Mesothelial cell of epicardium (in vitro differentiated cells): Measurements from ENCODE around the gene BICD2. TPM values are rescaled to one million over a fixed set of nuclear protein-coding genes. Genes with fewer than 3 reads are reported as not detected.

Source experiments
- DNase-seq, 2 experiments: peaks; one replicate each; pipeline ENCODE4 v3.0.0; 2021; ENCODE audit warnings: low spot score in 2 of 2; ENCODE audit not compliant: unreplicated experiment in 2 of 2
- H3K27ac Mint-ChIP-seq: 2 replicates; pipeline ENCODE4 v1.8.0; 2021; ENCODE audit warnings: mixed read lengths
- H3K27me3 Mint-ChIP-seq: 2 replicates; pipeline ENCODE4 v1.8.0; 2021; ENCODE audit warnings: low read depth, mixed read lengths
- H3K36me3 Mint-ChIP-seq: 2 replicates; pipeline ENCODE4 v1.8.0; 2021; ENCODE audit warnings: mixed read lengths
- H3K4me1 Mint-ChIP-seq: 2 replicates; pipeline ENCODE4 v1.8.0; 2021; ENCODE audit warnings: mixed read lengths
- H3K4me3 Mint-ChIP-seq: 2 replicates; pipeline ENCODE4 v1.8.0; 2021; ENCODE audit warnings: mild to moderate bottlenecking, moderate library complexity, mixed read lengths
- H3K9me3 Mint-ChIP-seq: 2 replicates; pipeline ENCODE4 v1.8.0; 2021; ENCODE audit warnings: mixed read lengths
- total RNA-seq: library from RNA; stranded (reverse); gene quantifications from 3 replicates; pipeline ENCODE4 v1.2.1, GENCODE V29; 2021
- TF ChIP-seq, protein P1 (sequence below): fragments of 200-600 bp; sonication (generic); IDR thresholded peaks from one replicate; pipeline ENCODE4 v1.5.0; 2021; ENCODE audit warnings: antibody characterized with exemption; ENCODE audit not compliant: unreplicated experiment

BICD2 gene
- total RNA-seq, 1 donor from 2014 or later: 30.2 TPM

DNA sequence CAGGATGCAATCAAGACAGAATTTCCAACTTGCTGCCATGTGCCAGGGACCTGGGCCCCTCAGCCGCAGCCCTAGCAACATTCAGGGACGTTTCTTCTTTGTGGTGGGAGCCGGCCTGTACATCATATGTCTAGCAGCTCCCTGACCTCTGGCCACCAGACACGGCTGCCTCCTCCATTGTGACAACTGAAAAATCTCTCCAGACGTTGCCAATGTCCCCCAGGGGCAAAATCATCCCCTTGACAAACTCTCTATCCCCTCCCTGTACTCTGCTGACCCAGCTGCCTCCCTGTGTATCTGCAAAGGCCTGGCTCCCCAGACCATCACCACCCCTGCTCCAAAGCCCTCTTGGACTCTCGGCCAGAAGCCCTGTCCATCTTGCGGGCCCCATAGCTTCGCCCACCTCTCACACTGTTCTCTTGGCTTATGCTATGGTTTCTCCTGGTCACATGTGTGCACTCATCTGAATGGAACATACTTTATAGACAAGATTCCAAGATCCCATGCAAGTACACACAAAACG is 40.8 kb downstream of the BICD2 start:
- Mint-ChIP-seq H3K4me1 (peaks cover 25% of the 10 kb centered on the region), H3K27me3 (no peaks in the 10 kb centered on the region), H3K36me3 (peaks cover 11% of the 10 kb centered on the region), H3K27ac (peak overlapping the region; percentile 84), H3K4me3 (no peak overlapping the region), H3K9me3 (no peaks in the 10 kb centered on the region)
- TF ChIP-seq, protein P1, sequence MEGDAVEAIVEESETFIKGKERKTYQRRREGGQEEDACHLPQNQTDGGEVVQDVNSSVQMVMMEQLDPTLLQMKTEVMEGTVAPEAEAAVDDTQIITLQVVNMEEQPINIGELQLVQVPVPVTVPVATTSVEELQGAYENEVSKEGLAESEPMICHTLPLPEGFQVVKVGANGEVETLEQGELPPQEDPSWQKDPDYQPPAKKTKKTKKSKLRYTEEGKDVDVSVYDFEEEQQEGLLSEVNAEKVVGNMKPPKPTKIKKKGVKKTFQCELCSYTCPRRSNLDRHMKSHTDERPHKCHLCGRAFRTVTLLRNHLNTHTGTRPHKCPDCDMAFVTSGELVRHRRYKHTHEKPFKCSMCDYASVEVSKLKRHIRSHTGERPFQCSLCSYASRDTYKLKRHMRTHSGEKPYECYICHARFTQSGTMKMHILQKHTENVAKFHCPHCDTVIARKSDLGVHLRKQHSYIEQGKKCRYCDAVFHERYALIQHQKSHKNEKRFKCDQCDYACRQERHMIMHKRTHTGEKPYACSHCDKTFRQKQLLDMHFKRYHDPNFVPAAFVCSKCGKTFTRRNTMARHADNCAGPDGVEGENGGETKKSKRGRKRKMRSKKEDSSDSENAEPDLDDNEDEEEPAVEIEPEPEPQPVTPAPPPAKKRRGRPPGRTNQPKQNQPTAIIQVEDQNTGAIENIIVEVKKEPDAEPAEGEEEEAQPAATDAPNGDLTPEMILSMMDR: no peak
- DNase-seq: no peak

DNA sequence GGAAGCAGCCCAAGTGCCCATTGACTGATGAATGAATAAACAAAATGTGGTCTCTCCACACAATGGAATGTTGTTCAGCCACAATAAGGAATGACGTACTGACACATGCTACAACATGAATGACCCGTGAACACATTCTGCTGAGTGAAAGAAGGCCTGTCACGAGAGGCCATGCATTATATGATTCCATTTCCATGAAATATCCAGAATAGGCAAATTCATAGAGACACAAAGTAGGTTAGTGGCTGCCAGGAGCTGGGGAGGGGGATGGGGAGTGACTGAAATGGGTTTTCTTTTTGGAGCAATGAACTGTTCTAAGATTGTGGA is 41.4 kb downstream of the BICD2 start:
- H3K27me3 Mint-ChIP-seq: no peaks in the 10 kb centered on the region
- H3K4me1 Mint-ChIP-seq: peaks cover 25% of the 10 kb centered on the region
- TF ChIP-seq, protein P1: no peak
- H3K27ac Mint-ChIP-seq: peak overlapping the region; percentile 84
- no peak for DNase-seq
- no peak overlapping the region for H3K4me3 Mint-ChIP-seq
- no peaks in the 10 kb centered on the region for H3K9me3 Mint-ChIP-seq
- H3K36me3 Mint-ChIP-seq: peaks cover 11% of the 10 kb centered on the region

DNA sequence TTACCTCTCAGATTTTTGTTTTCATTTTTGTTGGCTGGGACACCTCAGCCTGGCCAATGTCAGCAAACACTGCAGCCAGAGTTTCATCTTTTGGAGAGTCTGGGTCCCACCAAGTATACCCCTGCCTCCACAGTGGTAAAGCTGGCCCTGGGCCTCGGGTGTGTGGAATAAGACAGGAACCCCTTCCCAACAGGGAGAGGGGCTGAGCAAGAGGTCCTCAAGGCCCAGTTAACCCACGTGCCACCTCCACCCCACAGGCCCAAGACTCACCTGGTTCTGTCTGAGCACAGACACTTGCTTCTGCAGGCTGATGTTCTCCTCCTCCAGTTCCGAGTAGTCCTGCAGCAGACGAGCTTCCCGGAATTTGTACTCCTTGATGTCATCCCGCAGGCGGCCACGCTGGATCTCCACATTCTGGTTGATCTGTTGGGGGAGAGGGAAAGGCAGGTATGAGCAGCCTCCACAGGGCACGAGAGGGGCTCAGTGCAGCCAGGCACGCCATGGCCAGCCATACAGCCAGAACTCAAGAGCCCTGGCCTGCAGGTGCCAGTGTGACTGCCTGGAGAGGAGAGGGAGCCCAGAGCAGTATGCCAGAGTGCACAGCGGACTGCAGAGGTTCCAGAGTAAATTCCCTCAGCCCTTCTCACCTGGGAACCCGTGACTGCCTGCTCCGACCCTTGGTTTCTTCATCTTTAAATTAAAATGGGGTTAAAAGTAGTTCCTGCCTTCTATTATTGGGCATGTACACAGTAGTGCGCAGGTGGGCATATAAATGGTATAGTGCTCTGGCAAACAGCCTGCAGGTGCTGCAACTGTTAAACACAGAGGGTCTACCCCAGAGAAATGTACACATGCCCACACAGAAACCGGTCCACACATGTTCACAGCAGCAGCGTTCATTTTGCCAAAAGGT is 42.0 kb downstream of the BICD2 start:
- peaks cover 25% of the 10 kb centered on the region for H3K4me1 Mint-ChIP-seq
- H3K36me3 Mint-ChIP-seq: peaks cover 11% of the 10 kb centered on the region
- H3K27me3 Mint-ChIP-seq: no peaks in the 10 kb centered on the region
- H3K27ac Mint-ChIP-seq: peak overlapping the region; percentile 84
- no peak overlapping the region for H3K4me3 Mint-ChIP-seq
- H3K9me3 Mint-ChIP-seq: no peaks in the 10 kb centered on the region
- TF ChIP-seq, protein P1: no peak
- DNase-seq: no peak

DNA sequence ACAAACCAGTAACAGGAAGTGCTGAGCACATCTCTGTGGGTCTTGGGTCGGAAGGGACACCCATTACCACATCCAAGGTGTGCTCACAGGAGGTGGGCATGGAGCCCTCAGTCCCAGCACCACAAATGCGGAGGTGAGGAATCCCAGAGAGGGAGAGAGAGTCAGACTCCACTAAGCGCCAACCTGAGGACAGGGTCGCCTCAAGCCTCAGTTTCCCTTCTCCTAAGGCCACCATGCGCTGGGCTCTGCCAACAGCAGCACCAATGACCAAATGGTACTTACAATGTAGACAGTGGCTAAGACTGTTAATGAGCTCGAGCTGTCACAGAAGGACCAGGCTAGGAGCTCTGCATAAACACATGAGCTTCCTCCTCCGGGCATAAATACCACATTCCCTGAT is 43.1 kb downstream of the BICD2 start:
- H3K27ac Mint-ChIP-seq: peak overlapping the region; percentile 84
- H3K36me3 Mint-ChIP-seq: peaks cover 11% of the 10 kb centered on the region
- TF ChIP-seq, protein P1: no peak
- peaks cover 22% of the 10 kb centered on the region for H3K4me1 Mint-ChIP-seq
- H3K27me3 Mint-ChIP-seq: no peaks in the 10 kb centered on the region
- no peak overlapping the region for H3K4me3 Mint-ChIP-seq
- DNase-seq: no peak
- H3K9me3 Mint-ChIP-seq: no peaks in the 10 kb centered on the region

DNA sequence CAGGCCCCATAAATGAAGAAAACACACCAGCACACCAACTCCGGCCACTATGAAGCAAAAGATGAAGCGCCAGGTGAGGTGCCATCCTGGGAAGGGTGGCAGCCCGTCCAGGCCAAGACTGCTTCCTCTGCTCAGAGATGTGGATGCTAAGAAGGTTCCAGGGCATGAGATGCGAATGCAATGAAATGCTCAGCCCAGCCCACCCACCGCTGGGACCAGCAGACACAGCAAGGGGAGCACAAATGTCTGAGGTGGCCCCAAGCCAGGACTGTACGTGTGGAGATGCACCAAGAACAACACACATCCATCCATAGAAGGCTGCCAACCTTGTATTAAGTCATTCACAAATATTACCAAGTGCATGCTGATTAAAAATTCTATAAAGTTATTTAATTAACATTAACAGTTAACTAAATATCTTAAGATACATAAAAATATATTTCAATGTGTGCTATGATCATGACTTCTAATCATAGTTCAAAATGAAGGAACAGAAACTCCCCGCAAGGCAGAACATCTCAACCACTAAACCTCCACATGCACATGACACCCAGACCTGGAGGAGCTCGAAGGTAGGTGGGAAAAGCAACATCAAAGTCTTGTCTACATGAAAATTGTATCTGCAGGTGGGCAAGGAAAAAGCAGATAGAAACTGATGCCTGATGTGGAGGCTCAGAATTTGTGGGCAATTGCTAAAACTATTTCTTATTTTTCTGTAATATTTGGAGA is 43.7 kb downstream of the BICD2 start:
- peaks cover 11% of the 10 kb centered on the region for H3K36me3 Mint-ChIP-seq
- DNase-seq: no peak
- no peak overlapping the region for H3K27ac Mint-ChIP-seq
- H3K9me3 Mint-ChIP-seq: no peaks in the 10 kb centered on the region
- H3K4me3 Mint-ChIP-seq: no peak overlapping the region
- TF ChIP-seq, protein P1: no peak
- peaks cover 22% of the 10 kb centered on the region for H3K4me1 Mint-ChIP-seq
- no peaks in the 10 kb centered on the region for H3K27me3 Mint-ChIP-seq
